NCI-H1694 treated with DMSO at 0.1 percent for 48 hours (cell line): ENCODE results near the gene EXOC4.
A peak's percentile ranks its signal among the peaks of the same experiment; 100 is the strongest.
"Not testable (repeated sequence)": the region's sequence is repeated elsewhere in the genome, so short reads cannot be mapped to it uniquely, and the experiment has no call there.

Experiments used
- DNase-seq: peaks from one replicate; lab custom pipeline; 2025; lab: John Stamatoyannopoulos, UW

The EXOC4 gene

GRCh38 chr7:133751079-133751478 is 498.2 kb downstream of the EXOC4 start:
- no peak for DNase-seq

- DNase-seq: no peak
Observed at GRCh38 chr7:133753513-133753912, 500.6 kb downstream of the EXOC4 start.

- DNase-seq: no peak
Observed at GRCh38 chr7:133754708-133755107, 501.8 kb downstream of the EXOC4 start.

GRCh38 chr7:133755901-133756300 is 503.0 kb downstream of the EXOC4 start:
- DNase-seq: no peak

GRCh38 chr7:133761443-133761842 is 508.6 kb downstream of the EXOC4 start:
- no peak for DNase-seq

- DNase-seq: no peak
Observed at GRCh38 chr7:133763076-133763640, 510.3 kb downstream of the EXOC4 start.

GRCh38 chr7:133769668-133770067 is 516.8 kb downstream of the EXOC4 start:
- DNase-seq: no peak

GRCh38 chr7:133770863-133771492 is 518.1 kb downstream of the EXOC4 start:
- peak; percentile 11 for DNase-seq

GRCh38 chr7:133771788-133772419 is 519.0 kb downstream of the EXOC4 start:
- DNase-seq: peak; percentile 76

- peak; percentile 36 for DNase-seq
Observed at GRCh38 chr7:133773601-133774000, 520.7 kb downstream of the EXOC4 start.

- no peak for DNase-seq
Observed at GRCh38 chr7:133775201-133775600, 522.3 kb downstream of the EXOC4 start.

GRCh38 chr7:133776266-133776665 is 523.4 kb downstream of the EXOC4 start:
- no peak for DNase-seq

- no peak for DNase-seq
Observed at GRCh38 chr7:133777701-133778100, 524.8 kb downstream of the EXOC4 start.

- no peak for DNase-seq
Observed at GRCh38 chr7:133778472-133778871, 525.6 kb downstream of the EXOC4 start.

- DNase-seq: not testable (repeated sequence)
Observed at GRCh38 chr7:133779538-133779937, 526.7 kb downstream of the EXOC4 start.

GRCh38 chr7:133780912-133781311 is 528.0 kb downstream of the EXOC4 start:
- no peak for DNase-seq

GRCh38 chr7:133781486-133782090 is 528.7 kb downstream of the EXOC4 start:
- no peak for DNase-seq

GRCh38 chr7:133782470-133782869 is 529.6 kb downstream of the EXOC4 start:
- no peak for DNase-seq

GRCh38 chr7:133783276-133783675 is 530.4 kb downstream of the EXOC4 start:
- DNase-seq: no peak

- peak; percentile 47 for DNase-seq
Observed at GRCh38 chr7:133784486-133785001, 531.7 kb downstream of the EXOC4 start.

- no peak for DNase-seq
Observed at GRCh38 chr7:133786401-133786937, 533.6 kb downstream of the EXOC4 start.

GRCh38 chr7:133789974-133790373 is 537.1 kb downstream of the EXOC4 start:
- no peak for DNase-seq

- DNase-seq: no peak
Observed at GRCh38 chr7:133790911-133791310, 538.0 kb downstream of the EXOC4 start.
